ENCODE measurements around the gene ICA1. TPM values are rescaled to one million over a fixed set of nuclear protein-coding genes. Genes with fewer than 3 reads are reported as not detected.

The ICA1 gene
- total RNA-seq, 1 experiment from 2014 or later: 66.4 TPM

DNA sequence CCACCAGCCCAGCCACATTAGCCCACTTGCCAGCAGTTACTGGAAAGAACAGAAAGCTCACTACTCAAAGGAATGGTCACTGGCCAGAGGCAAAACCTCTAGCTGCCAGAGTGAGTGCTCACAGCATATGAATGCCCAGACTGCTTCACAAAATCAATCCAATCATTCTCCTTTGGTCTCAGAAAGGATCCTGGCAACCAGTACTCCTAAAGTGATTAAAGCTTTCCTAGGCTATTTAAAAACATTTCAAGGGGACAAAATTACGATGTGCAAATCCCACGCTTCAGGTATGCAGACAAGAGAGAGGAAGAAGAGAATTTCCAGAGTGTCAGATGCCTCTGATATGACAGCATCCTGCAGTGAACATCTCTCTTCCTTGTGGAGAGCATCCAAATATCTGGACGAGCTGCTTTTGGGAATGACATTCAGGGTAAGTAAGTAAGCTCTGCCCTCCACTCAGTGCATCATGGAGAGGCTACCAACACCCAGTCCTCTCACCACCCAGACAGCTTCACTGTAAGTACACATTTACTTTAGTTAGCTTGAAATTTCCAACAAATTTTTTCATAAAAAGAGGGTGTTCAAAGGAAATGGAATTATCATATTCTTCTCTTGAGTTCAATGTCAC, 25.1 kb downstream of the ICA1 start:
- Mint-ChIP-seq H3K36me3 (ENCODE audit: insufficient read depth, unreplicated experiment) (no peaks in the 10 kb centered on the region), H3K4me3 (ENCODE audit: low read depth, unreplicated experiment) (no peak overlapping the region), H3K27me3 (ENCODE audit: unreplicated experiment) (no peaks in the 10 kb centered on the region), H3K27ac (ENCODE audit: unreplicated experiment) (no peak overlapping the region), H3K9me3 (ENCODE audit: low read depth, unreplicated experiment) (no peaks in the 10 kb centered on the region), H3K4me1 (ENCODE audit: low read depth, unreplicated experiment) (peaks cover 17% of the 10 kb centered on the region)
- intact Hi-C loops (cut with micrococcal nuclease; ENCODE audit: unreplicated experiment): no loop called here
- no peak for DNase-seq
- CTCF ChIA-PET: no interaction called here
- no TSS peak for BruUV-seq (replicated peaks)
- TF ChIP-seq, protein P1, sequence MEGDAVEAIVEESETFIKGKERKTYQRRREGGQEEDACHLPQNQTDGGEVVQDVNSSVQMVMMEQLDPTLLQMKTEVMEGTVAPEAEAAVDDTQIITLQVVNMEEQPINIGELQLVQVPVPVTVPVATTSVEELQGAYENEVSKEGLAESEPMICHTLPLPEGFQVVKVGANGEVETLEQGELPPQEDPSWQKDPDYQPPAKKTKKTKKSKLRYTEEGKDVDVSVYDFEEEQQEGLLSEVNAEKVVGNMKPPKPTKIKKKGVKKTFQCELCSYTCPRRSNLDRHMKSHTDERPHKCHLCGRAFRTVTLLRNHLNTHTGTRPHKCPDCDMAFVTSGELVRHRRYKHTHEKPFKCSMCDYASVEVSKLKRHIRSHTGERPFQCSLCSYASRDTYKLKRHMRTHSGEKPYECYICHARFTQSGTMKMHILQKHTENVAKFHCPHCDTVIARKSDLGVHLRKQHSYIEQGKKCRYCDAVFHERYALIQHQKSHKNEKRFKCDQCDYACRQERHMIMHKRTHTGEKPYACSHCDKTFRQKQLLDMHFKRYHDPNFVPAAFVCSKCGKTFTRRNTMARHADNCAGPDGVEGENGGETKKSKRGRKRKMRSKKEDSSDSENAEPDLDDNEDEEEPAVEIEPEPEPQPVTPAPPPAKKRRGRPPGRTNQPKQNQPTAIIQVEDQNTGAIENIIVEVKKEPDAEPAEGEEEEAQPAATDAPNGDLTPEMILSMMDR (IDR thresholded peaks at IDR 0.05; ENCODE audit: unreplicated experiment): no peak

DNA sequence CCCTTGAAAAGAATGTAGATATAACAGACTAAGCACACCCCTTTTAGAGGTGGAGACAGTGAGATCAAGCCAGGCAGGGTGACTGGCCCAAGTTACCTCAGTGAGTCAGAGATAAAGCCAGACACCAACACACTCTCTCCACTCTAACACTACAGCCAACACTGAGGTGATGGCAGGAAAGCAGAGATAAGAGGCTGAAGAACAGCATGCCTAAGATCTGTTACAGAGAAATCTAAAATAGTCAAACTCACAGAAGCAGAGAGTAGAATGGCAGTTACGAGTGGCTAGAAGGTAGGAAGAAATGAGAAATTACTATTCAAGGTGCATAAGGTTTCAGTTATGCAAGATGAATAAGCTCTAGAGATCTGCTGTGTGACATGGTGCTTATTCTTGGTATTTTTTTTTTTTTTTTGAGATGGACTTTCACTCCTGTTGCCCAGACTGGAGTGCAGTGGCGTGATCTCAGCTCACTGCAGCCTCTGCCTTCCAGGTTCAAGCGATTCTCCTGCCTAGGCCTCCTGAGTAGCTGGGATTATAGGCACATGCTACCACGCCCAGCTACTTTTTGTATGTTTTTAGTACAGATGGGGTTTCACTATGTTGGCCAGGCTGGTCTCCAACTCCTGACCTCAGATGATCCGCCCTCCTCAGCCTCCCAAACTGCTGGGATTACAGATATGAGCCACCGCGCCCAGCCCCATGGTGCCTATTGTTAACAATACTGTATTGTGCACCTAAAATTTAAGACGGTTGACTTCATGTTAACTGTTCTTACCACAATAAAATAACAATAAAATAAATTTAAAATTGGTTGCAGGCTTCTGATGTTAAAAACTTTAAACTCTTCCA, 28.7 kb downstream of the ICA1 start:
- Mint-ChIP-seq H3K27ac (ENCODE audit: unreplicated experiment) (no peak overlapping the region), H3K36me3 (ENCODE audit: insufficient read depth, unreplicated experiment) (no peaks in the 10 kb centered on the region), H3K9me3 (ENCODE audit: low read depth, unreplicated experiment) (no peaks in the 10 kb centered on the region), H3K4me1 (ENCODE audit: low read depth, unreplicated experiment) (peaks cover 10% of the 10 kb centered on the region), H3K27me3 (ENCODE audit: unreplicated experiment) (no peaks in the 10 kb centered on the region), H3K4me3 (ENCODE audit: low read depth, unreplicated experiment) (no peak overlapping the region)
- intact Hi-C loops (cut with micrococcal nuclease; ENCODE audit: unreplicated experiment): no loop called here
- CTCF ChIA-PET: no interaction called here
- TF ChIP-seq, protein P1 (IDR thresholded peaks at IDR 0.05; ENCODE audit: unreplicated experiment): no peak
- DNase-seq: no peak
- BruUV-seq (replicated peaks): no TSS peak

DNA sequence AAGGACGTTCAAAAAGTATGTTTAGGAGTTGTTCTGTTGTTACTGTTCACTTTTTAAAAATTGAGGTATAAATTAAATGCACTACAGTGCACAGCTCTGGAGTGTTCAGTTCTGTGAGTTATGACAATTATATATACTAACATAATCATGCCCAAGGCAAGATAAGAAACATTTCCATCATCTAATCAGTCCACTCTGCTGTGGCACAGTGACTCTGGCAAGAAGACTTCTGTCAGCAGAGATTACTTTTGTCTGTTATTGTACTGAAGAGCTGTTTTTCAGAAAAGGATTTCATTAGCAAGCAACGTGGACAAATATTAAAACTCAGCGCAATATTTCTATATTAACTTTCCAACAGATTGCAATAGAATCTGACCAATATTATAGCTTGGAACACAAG, 32.0 kb downstream of the ICA1 start:
- Mint-ChIP-seq H3K4me1 (ENCODE audit: low read depth, unreplicated experiment) (peaks cover 10% of the 10 kb centered on the region), H3K27me3 (ENCODE audit: unreplicated experiment) (no peaks in the 10 kb centered on the region), H3K27ac (ENCODE audit: unreplicated experiment) (no peak overlapping the region), H3K9me3 (ENCODE audit: low read depth, unreplicated experiment) (no peaks in the 10 kb centered on the region), H3K36me3 (ENCODE audit: insufficient read depth, unreplicated experiment) (peaks cover 6% of the 10 kb centered on the region), H3K4me3 (ENCODE audit: low read depth, unreplicated experiment) (no peak overlapping the region)
- DNase-seq: no peak
- TF ChIP-seq, protein P1 (IDR thresholded peaks at IDR 0.05; ENCODE audit: unreplicated experiment): no peak
- CTCF ChIA-PET: no interaction called here
- no TSS peak for BruUV-seq (replicated peaks)
- intact Hi-C loops (cut with micrococcal nuclease; ENCODE audit: unreplicated experiment): no loop called here

DNA sequence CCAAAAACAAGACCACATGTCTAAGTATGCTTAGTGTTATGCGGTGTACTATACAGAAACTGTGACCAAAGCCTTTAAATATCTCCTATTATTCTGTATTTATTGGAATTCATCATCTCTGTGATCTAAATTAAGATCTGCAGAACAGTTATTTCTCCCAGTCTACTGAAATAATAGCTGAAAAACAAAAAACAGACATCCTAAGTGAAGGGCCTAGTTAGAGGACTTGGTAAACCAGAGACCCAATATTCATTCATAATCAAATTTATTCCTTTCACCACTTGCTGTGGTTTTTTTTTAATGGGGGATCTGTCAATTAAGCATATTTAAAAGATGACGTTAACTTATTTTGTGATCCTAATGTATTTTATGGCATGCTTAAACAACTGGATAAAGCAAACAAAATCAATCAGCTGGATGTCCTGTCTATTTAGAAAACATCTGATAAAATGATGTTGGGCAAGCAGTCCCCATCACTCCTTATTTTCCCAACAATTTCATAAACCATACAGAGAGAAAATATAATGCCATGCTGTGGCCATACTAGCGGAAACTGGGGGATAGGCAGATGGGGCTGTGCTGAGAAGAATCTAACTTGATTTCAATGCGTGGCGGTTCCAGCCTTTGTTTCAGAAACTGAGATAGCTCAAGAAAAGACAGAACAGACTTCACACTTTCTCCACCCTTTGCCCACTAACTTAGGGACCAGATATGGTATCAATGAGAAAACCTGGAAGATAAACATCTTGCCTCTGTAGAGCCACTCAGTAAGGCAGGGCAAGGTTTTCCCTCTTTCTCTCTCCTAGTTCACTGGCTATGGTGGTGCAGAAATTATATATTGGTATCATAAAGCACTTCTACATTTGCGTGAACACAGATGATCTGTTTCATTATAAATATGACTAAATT, 32.9 kb downstream of the ICA1 start:
- Mint-ChIP-seq H3K4me3 (ENCODE audit: low read depth, unreplicated experiment) (no peak overlapping the region), H3K27ac (ENCODE audit: unreplicated experiment) (no peak overlapping the region), H3K9me3 (ENCODE audit: low read depth, unreplicated experiment) (no peaks in the 10 kb centered on the region), H3K36me3 (ENCODE audit: insufficient read depth, unreplicated experiment) (peaks cover 6% of the 10 kb centered on the region), H3K27me3 (ENCODE audit: unreplicated experiment) (no peaks in the 10 kb centered on the region), H3K4me1 (ENCODE audit: low read depth, unreplicated experiment) (peaks cover 10% of the 10 kb centered on the region)
- intact Hi-C loops (cut with micrococcal nuclease; ENCODE audit: unreplicated experiment): no loop called here
- CTCF ChIA-PET: no interaction called here
- TF ChIP-seq, protein P1 (IDR thresholded peaks at IDR 0.05; ENCODE audit: unreplicated experiment): no peak
- no TSS peak for BruUV-seq (replicated peaks)
- no peak for DNase-seq
